HG02938 (cell line): ENCODE measurements around the gene MAD1L1.

ENCODE experiments used
- ATAC-seq: cut with Tn5 transposase; IDR thresholded peaks from one replicate; pipeline ENCODE4 v1.9.1; 2021; ENCODE audit warnings: mild to moderate bottlenecking, moderate library complexity; ENCODE audit not compliant: unreplicated experiment

The MAD1L1 gene

GRCh38 chr7:1777122-1777521 lies 455.6 kb downstream of the MAD1L1 start:
- no peak for ATAC-seq

- no peak for ATAC-seq
These were observed 457.4 kb downstream of the MAD1L1 start for GRCh38 chr7:1775389-1775788.

GRCh38 chr7:1770331-1770730 lies 462.4 kb downstream of the MAD1L1 start:
- ATAC-seq = no peak

GRCh38 chr7:1769286-1770200 lies 463.2 kb downstream of the MAD1L1 start:
- no peak for ATAC-seq

GRCh38 chr7:1768832-1769231 lies 463.9 kb downstream of the MAD1L1 start:
- ATAC-seq = no peak

- ATAC-seq = no peak
These were observed 465.2 kb downstream of the MAD1L1 start for GRCh38 chr7:1767524-1767923.
